Activated T-helper 1 cell treated with Interleukin-2 at 50 U/mL for 16 hours (primary cell): ENCODE data around the gene SCN4B.

Experiments
- DNase-seq: peaks from one replicate; pipeline ENCODE4 v3.0.0-alpha.2; 2020; ENCODE audit warnings: low read depth

SCN4B gene

GRCh38 chr11:118099838-118100556 is 52.6 kb downstream of the SCN4B start:
- DNase-seq, result no peak

- DNase-seq, result no peak
Observed at GRCh38 chr11:118098996-118099837, 53.4 kb downstream of the SCN4B start.

GRCh38 chr11:118095967-118096367 is 56.7 kb downstream of the SCN4B start:
- DNase-seq, result no peak

GRCh38 chr11:118095493-118095892 is 57.1 kb downstream of the SCN4B start:
- no peak for DNase-seq

GRCh38 chr11:118092907-118093571 is 59.6 kb downstream of the SCN4B start:
- DNase-seq, result no peak

GRCh38 chr11:118091690-118092089 is 60.9 kb downstream of the SCN4B start:
- DNase-seq, result no peak

- no peak for DNase-seq
Observed at GRCh38 chr11:118090545-118091162, 62.0 kb downstream of the SCN4B start.

- DNase-seq, result no peak
Observed at GRCh38 chr11:118088531-118088930, 64.1 kb downstream of the SCN4B start.

- no peak for DNase-seq
Observed at GRCh38 chr11:118087931-118088330, 64.7 kb downstream of the SCN4B start.

GRCh38 chr11:118086913-118087768 is 65.5 kb downstream of the SCN4B start, which contains the start of gene SMIM35:
SMIM35 (minus strand) TSS chr11:118086963; CDS start chr11:118086757, 206 bp downstream.
- DNase-seq, result no peak

GRCh38 chr11:118084656-118085055 is 68.0 kb downstream of the SCN4B start:
- no peak for DNase-seq

GRCh38 chr11:118084247-118084646 is 68.4 kb downstream of the SCN4B start:
- no peak for DNase-seq
